ENCODE results near the gene GMPS.

DNA sequence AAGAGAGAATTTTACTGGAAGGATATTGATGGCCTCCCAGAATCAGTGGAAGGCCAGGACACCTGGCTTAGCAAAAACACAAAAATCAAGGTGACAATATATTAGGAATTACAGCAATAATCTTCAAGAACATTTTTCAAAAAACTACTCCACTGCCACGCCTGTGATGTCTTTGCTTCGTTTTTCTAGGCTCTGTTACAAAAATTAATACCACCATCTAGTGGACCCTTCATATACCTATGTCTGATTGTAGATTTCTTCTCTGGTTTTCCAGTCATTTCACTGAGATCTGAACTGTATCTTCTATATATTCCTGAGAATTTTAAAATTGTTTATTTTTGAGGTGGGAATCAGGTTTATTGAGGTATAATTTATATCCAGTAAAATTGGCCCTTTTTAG is 10.6 kb upstream of the GMPS start:
- TF ChIP-seq, protein P1, sequence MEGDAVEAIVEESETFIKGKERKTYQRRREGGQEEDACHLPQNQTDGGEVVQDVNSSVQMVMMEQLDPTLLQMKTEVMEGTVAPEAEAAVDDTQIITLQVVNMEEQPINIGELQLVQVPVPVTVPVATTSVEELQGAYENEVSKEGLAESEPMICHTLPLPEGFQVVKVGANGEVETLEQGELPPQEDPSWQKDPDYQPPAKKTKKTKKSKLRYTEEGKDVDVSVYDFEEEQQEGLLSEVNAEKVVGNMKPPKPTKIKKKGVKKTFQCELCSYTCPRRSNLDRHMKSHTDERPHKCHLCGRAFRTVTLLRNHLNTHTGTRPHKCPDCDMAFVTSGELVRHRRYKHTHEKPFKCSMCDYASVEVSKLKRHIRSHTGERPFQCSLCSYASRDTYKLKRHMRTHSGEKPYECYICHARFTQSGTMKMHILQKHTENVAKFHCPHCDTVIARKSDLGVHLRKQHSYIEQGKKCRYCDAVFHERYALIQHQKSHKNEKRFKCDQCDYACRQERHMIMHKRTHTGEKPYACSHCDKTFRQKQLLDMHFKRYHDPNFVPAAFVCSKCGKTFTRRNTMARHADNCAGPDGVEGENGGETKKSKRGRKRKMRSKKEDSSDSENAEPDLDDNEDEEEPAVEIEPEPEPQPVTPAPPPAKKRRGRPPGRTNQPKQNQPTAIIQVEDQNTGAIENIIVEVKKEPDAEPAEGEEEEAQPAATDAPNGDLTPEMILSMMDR (IDR thresholded peaks at IDR 0.05): no peak
- TF ChIP-seq POLR2AphosphoS5 (IDR thresholded peaks at IDR 0.05): no peak
